ENCODE measurements around the gene SERPINA4.

SERPINA4 gene

GRCh38 chr14:94600148-94600545 lies 38.9 kb downstream of the SERPINA4 start:
- Histone ChIP-seq H3K9me3 (ENCODE audit: control insufficient read depth, insufficient read depth, low read depth, low read length) (no peaks in the 10 kb centered on the region), H3K36me3 (ENCODE audit: control insufficient read depth in 2 of 2, insufficient read depth in 1 of 2, low read length in 2 of 2) (no peaks in the 10 kb centered on the region), H3K27ac (ENCODE audit: extremely low read depth, low read depth, low read length) (no peak overlapping the region), H3K4me1 (ENCODE audit: control insufficient read depth, insufficient read depth, low read length) (no peaks in the 10 kb centered on the region; the same call in 1 of the 2 replicates), H3K4me3 (ENCODE audit: low read depth, low read length) (no peak overlapping the region)
- ChIA-PET POLR2A (no interaction called here), CTCF (interaction anchor here (0.6 kb wide), 1 partner anchor 75 kb away, joined by 6 read pairs; no protein-coding TSS in a partner anchor)
- no peak for TF ChIP-seq ZNF449 (tag by site-specific recombination; IDR thresholded peaks at IDR 0.05)
- no peak for TF ChIP-seq ZNF19 (tag by site-specific recombination; IDR thresholded peaks at IDR 0.05; ENCODE audit: low read depth)
- TF ChIP-seq AEBP2 (tag by site-specific recombination; IDR thresholded peaks at IDR 0.05; ENCODE audit: borderline replicate concordance) = no peak
- no peak for TF ChIP-seq ZNF658 (tag by site-specific recombination; IDR thresholded peaks at IDR 0.05)
- TF ChIP-seq ZBTB20 (tag by site-specific recombination; IDR thresholded peaks at IDR 0.05) = no peak
- TF ChIP-seq RBAK (tag by site-specific recombination; IDR thresholded peaks at IDR 0.05) = no peak
- no peak for TF ChIP-seq ZNF48 (tag by site-specific recombination; IDR thresholded peaks at IDR 0.05)
- no peak for TF ChIP-seq FEZF1 (tag by site-specific recombination; IDR thresholded peaks at IDR 0.05)
- TF ChIP-seq ZFP37 (tag by site-specific recombination; IDR thresholded peaks at IDR 0.05) = no peak
- no peak for TF ChIP-seq ZBTB1 (tag by site-specific recombination; IDR thresholded peaks at IDR 0.05)
- no peak for TF ChIP-seq ZNF555 (tag by site-specific recombination; conservative IDR thresholded peaks at IDR 0.05)
- no peak for TF ChIP-seq KLF1 (tag by site-specific recombination; IDR thresholded peaks at IDR 0.05)
- TF ChIP-seq ZNF132 (tag by site-specific recombination; IDR thresholded peaks at IDR 0.05; ENCODE audit: borderline replicate concordance) = no peak
- no peak for TF ChIP-seq HIC1 (tag by site-specific recombination; IDR thresholded peaks at IDR 0.05)
- TF ChIP-seq SCRT1 (tag by site-specific recombination; IDR thresholded peaks at IDR 0.05; ENCODE audit: borderline replicate concordance) = no peak
- no peak for TF ChIP-seq BCL6B (tag by site-specific recombination; IDR thresholded peaks at IDR 0.05)

- H3K27ac ChIP-seq (ENCODE audit: extremely low read depth, low read depth, low read length) = no peak overlapping the region
- no peaks in the 10 kb centered on the region for H3K36me3 ChIP-seq (ENCODE audit: control insufficient read depth in 2 of 2, insufficient read depth in 1 of 2, low read length in 2 of 2)
- no peaks in the 10 kb centered on the region; the same call in 1 of the 2 replicates for H3K4me1 ChIP-seq (ENCODE audit: control insufficient read depth, insufficient read depth, low read length)
- ChIA-PET CTCF (no interaction called here), POLR2A (no interaction called here)
- TF ChIP-seq ZNF555 (tag by site-specific recombination; conservative IDR thresholded peaks at IDR 0.05) (no peak), PRDM10 (tag by site-specific recombination; IDR thresholded peaks at IDR 0.05) (no peak), ZEB2 (tag by site-specific recombination; IDR thresholded peaks at IDR 0.05) (no peak), PBX3 (CRISPR knock-in tag; IDR thresholded peaks at IDR 0.05) (no peak), ZNF155 (tag by site-specific recombination; IDR thresholded peaks at IDR 0.05) (no peak), ZNF292 (tag by site-specific recombination; IDR thresholded peaks at IDR 0.05; ENCODE audit: borderline replicate concordance, low read depth) (no peak), ZNF621 (tag by site-specific recombination; IDR thresholded peaks at IDR 0.05) (no peak), ZBTB1 (tag by site-specific recombination; IDR thresholded peaks at IDR 0.05) (no peak)
- H3K4me3 ChIP-seq (ENCODE audit: low read depth, low read length) = no peak overlapping the region
- H3K9me3 ChIP-seq (ENCODE audit: control insufficient read depth, insufficient read depth, low read depth, low read length) = no peaks in the 10 kb centered on the region
Measured at GRCh38 chr14:94601884-94602391, 40.7 kb downstream of the SERPINA4 start.

Measured in HEK293 (cell line).